Tibial nerve (tissue), 4 donors: ENCODE measurements around the gene PSMD13.

ENCODE experiments used
- CTCF ChIP-seq, 5 experiments: fragments of 200-600 bp in 3 of 5; fragments of 450-650 bp in 2 of 5; sonication (generic) in 3 of 5; IDR thresholded peaks; one replicate each; pipeline ENCODE4 v1.5.1; 2016 to 2019; ENCODE audit warnings: antibody characterized with exemption in 5 of 5, mild to moderate bottlenecking in 3 of 5, moderate library complexity in 2 of 5
- EP300 ChIP-seq, 2 donors: sonication (generic); formaldehyde crosslinking; IDR thresholded peaks; one replicate each; pipeline ENCODE4 v1.6.1; 2017; ENCODE audit warnings: antibody characterized with exemption in 2 of 2, mild to moderate bottlenecking in 1 of 2
- POLR2A ChIP-seq, 2 donors: fragments of 450-650 bp; IDR thresholded peaks; one replicate each; pipeline ENCODE4 v1.6.1; 2017; ENCODE audit warnings: antibody characterized with exemption in 2 of 2, mild to moderate bottlenecking in 2 of 2, moderate library complexity in 2 of 2

DNA sequence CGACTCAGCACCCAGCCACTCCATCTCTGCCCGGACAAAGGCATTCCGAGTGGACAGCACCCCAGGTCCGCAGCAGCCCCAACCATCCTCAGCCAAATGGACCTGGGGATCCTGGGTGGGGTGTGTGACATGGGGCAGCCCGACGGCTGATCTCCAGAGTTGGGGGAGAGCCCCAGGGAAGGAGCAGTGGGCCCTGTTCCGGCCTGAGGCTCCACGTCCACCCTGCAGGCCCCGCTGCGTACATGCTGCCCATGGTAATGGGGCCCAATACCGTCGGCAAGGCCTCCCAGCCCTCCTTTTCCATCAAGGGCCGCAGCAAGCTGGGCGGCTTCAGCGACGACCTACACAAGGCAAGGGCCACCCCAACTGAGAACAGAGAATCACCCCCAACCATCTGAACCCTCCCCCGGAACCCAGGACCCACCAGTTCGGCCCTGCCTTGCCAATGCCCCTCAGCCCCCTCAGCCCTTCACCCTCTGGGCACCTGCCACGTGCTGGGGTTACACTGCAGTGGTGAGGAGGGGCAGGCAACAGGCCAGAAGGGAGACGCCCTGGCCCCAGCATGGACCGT, 38.5 kb upstream of the PSMD13 start:
- TF ChIP-seq CTCF (IDR thresholded peaks at IDR 0.05) (no peak), EP300 (IDR thresholded peaks at IDR 0.05) (no peak), POLR2A (IDR thresholded peaks at IDR 0.05) (no peak)
